Brain microvascular endothelial cell (primary cell): ENCODE data around the gene FOXA2.

Experiments
- DNase-seq: peaks from one replicate; pipeline ENCODE4 v3.0.0-alpha.2; 2020
- H3K27ac ChIP-seq: fragments of 250-450 bp; sonication (Bioruptor Pico); 2 replicates; pipeline ENCODE4 v1.5.1; 2020; ENCODE audit warnings: mild to moderate bottlenecking, moderate library complexity
- H3K27me3 ChIP-seq: fragments of 250-450 bp; sonication (Bioruptor Pico); replicated peaks from 2 replicates; pipeline ENCODE4 v1.5.1; 2020; ENCODE audit warnings: mild to moderate bottlenecking
- H3K36me3 ChIP-seq: fragments of 250-450 bp; sonication (Bioruptor Pico); replicated peaks from 2 replicates; pipeline ENCODE4 v1.5.1; 2020; ENCODE audit warnings: mild to moderate bottlenecking
- H3K4me3 ChIP-seq: 2 replicates; pipeline ENCODE4 v1.5.1; 2011; ENCODE audit warnings: low read depth, mild to moderate bottlenecking, control low read depth, low read length, moderate library complexity
- CTCF ChIP-seq: IDR thresholded peaks from 2 replicates; pipeline ENCODE4 v1.5.1; 2011; ENCODE audit warnings: low read depth, mild to moderate bottlenecking, moderate library complexity, low read length, control low read depth, inconsistent platforms; ENCODE audit errors: missing control alignments
- in situ Hi-C: cut with HindIII; loops from 2 replicates; pipeline ENCODE4 v1.10.0; 2017; ENCODE audit warnings: low sequenced_read_pairs, low pct_ligation_motif_present

The FOXA2 gene

GRCh38 chr20:22544462-22544861 is 39.9 kb downstream of the FOXA2 start:
- in situ Hi-C loops, result no loop called here
- no peak for DNase-seq
- Histone ChIP-seq H3K36me3 (no peaks in the 10 kb centered on the region), H3K4me3 (no peak overlapping the region), H3K27ac (no peak overlapping the region), H3K27me3 (no peaks in the 10 kb centered on the region)
- TF ChIP-seq CTCF, result no peak

- Histone ChIP-seq H3K27me3 (no peaks in the 10 kb centered on the region), H3K27ac (no peak overlapping the region), H3K4me3 (no peak overlapping the region), H3K36me3 (no peaks in the 10 kb centered on the region)
- in situ Hi-C loops, result no loop called here
- TF ChIP-seq CTCF, result no peak
- no peak for DNase-seq
Measured at GRCh38 chr20:22542427-22542826, 41.9 kb downstream of the FOXA2 start.

GRCh38 chr20:22540832-22541231 is 43.5 kb downstream of the FOXA2 start:
- no peaks in the 10 kb centered on the region for H3K36me3 ChIP-seq
- TF ChIP-seq CTCF, result no peak
- DNase-seq, result no peak
- no peak overlapping the region for H3K4me3 ChIP-seq
- H3K27ac ChIP-seq, result no peak overlapping the region
- in situ Hi-C loops, result no loop called here
- no peaks in the 10 kb centered on the region for H3K27me3 ChIP-seq

GRCh38 chr20:22536956-22537756 is 47.2 kb downstream of the FOXA2 start:
- Histone ChIP-seq H3K27me3 (no peaks in the 10 kb centered on the region), H3K27ac (no peak overlapping the region), H3K4me3 (no peak overlapping the region), H3K36me3 (no peaks in the 10 kb centered on the region)
- no peak for TF ChIP-seq CTCF
- no peak for DNase-seq
- in situ Hi-C loops, result no loop called here

- no peak for TF ChIP-seq CTCF
- Histone ChIP-seq H3K27me3 (no peaks in the 10 kb centered on the region), H3K4me3 (no peak overlapping the region), H3K36me3 (no peaks in the 10 kb centered on the region), H3K27ac (no peak overlapping the region)
- in situ Hi-C loops, result no loop called here
- no peak for DNase-seq
Measured at GRCh38 chr20:22536141-22536828, 48.1 kb downstream of the FOXA2 start.
